K562 (cell line): ENCODE data around the gene DAPK3. TPM values are rescaled to one million over a fixed set of nuclear protein-coding genes. Genes with fewer than 3 reads are reported as not detected.

ENCODE experiments used
- CC2D1A ChIP-seq: fragments of 450-650 bp; IDR thresholded peaks from 2 replicates; pipeline ENCODE4 v1.6.1; 2017; ENCODE audit warnings: mild to moderate bottlenecking
- DDX20 ChIP-seq: fragments of 450-650 bp; IDR thresholded peaks from 2 replicates; pipeline ENCODE4 v1.6.1; 2016; ENCODE audit warnings: missing genetic modification characterization, low read depth, mild to moderate bottlenecking, missing compliant biosample characterization, moderate library complexity
- FOXK2 ChIP-seq, 2 experiments: fragments of 450-650 bp; IDR thresholded peaks in 1 of 2; conservative IDR thresholded peaks in 1 of 2; 2 replicates each; pipeline ENCODE4 v1.6.1; 2016; ENCODE audit warnings: low read depth in 2 of 2, mild to moderate bottlenecking in 1 of 2
- GABPB1 ChIP-seq: sonication (generic); formaldehyde crosslinking; IDR thresholded peaks from 2 replicates; pipeline ENCODE4 v1.8.0; 2022; ENCODE audit warnings: mild to moderate bottlenecking, missing genetic modification reagents
- MAZ ChIP-seq, 2 experiments: fragments of 450-650 bp in 1 of 2; sonication (generic) in 1 of 2; formaldehyde crosslinking; IDR thresholded peaks in 1 of 2; conservative IDR thresholded peaks in 1 of 2; 2 replicates each; pipeline versions ENCODE4 v1.4.0 to v1.5.0; 2020; ENCODE audit warnings: mild to moderate bottlenecking in 1 of 2, missing genetic modification reagents in 1 of 2
- MTA3 ChIP-seq: fragments of 450-650 bp; formaldehyde crosslinking; IDR thresholded peaks from 2 replicates; pipeline ENCODE4 v1.6.1; 2017; ENCODE audit warnings: mild to moderate bottlenecking, borderline replicate concordance
- NR2C2 ChIP-seq, 2 experiments: fragments of 200-800 bp in 1 of 2; sonication (Bioruptor generic) in 1 of 2; sonication (generic) in 1 of 2; formaldehyde crosslinking in 1 of 2; IDR thresholded peaks; 2 replicates each; pipeline versions ENCODE4 v1.6.1 to v1.8.0; 2016 to 2022; ENCODE audit warnings: mild to moderate bottlenecking in 1 of 2, missing compliant biosample characterization in 1 of 2, missing genetic modification characterization in 1 of 2, missing genetic modification reagents in 1 of 2
- PHF8 ChIP-seq: fragments of 200-600 bp; sonication (generic); IDR thresholded peaks from 2 replicates; pipeline ENCODE4 v1.6.1; 2012; ENCODE audit warnings: mixed run types, mild to moderate bottlenecking, inconsistent platforms, low read length, moderate library complexity, borderline replicate concordance
- PRPF4 ChIP-seq: fragments of 200-400 bp; formaldehyde crosslinking; IDR thresholded peaks from one replicate; pipeline ENCODE4 v1.6.1; 2017; ENCODE audit warnings: low read length, low read depth, mild to moderate bottlenecking; ENCODE audit not compliant: insufficient read depth, poor library complexity, severe bottlenecking
- RFX7 ChIP-seq: fragments of 250-450 bp; sonication (Bioruptor Pico); IDR thresholded peaks from 2 replicates; pipeline ENCODE4 v1.5.1; 2021; ENCODE audit warnings: mild to moderate bottlenecking
- SPI1 ChIP-seq: IDR thresholded peaks from 2 replicates; pipeline ENCODE4 v1.6.1; 2011; ENCODE audit warnings: low read depth, low read length, control low read depth, borderline replicate concordance
- YY1 ChIP-seq, 3 experiments: IDR thresholded peaks; 2 replicates each; pipeline ENCODE4 v1.6.1; 2011; ENCODE audit warnings: low read length in 2 of 3, mild to moderate bottlenecking in 2 of 3, moderate library complexity in 2 of 3, borderline replicate concordance in 1 of 3, control low read depth in 1 of 3, low read depth in 1 of 3; ENCODE audit not compliant: insufficient read depth in 3 of 3, insufficient replicate concordance in 2 of 3, control insufficient read depth in 1 of 3, insufficient read length in 1 of 3; ENCODE audit errors: extremely low read depth in 1 of 3
- ZNF12 ChIP-seq: sonication (generic); formaldehyde crosslinking; IDR thresholded peaks from 2 replicates; pipeline ENCODE4 v1.4.0; 2020; ENCODE audit warnings: mild to moderate bottlenecking, missing genetic modification reagents
- polyA plus RNA-seq, 8 experiments: library from polyadenylated mRNA; depleted of rRNA in 4 of 8; stranded (reverse) in 5 of 8; unstranded in 3 of 8; fragments of >200 nt; fragmentation: Nextera tagmentation in 2 of 8; fragmentation: Illumina TruSeq in 1 of 8; extraction: Ambion mirVana in 2 of 8; extraction: Trizol in 1 of 8; gene quantifications; 2 replicates each; pipeline versions ENCODE4 v1.2.1 to v1.2.3, GENCODE V29; 2011 to 2014; ENCODE audit warnings: inconsistent platforms in 1 of 8, missing spikeins in 1 of 8
- total RNA-seq, 7 experiments: library from RNA; depleted of rRNA in 6 of 7; stranded (reverse); fragments of >200 nt in 6 of 7; fragmentation: Illumina TruSeq in 2 of 7; extraction: Trizol in 2 of 7; gene quantifications; 2 replicates each; pipeline versions ENCODE4 v1.2.1 to v1.2.3, GENCODE V29; 2011 to 2021; ENCODE audit warnings: low replicate concordance in 1 of 7
- TF ChIP-seq, protein P1 (sequence below), 3 experiments: fragments of 200-800 bp in 1 of 3; fragments of 250-450 bp in 1 of 3; fragments of 450-650 bp in 1 of 3; sonication (Bioruptor Pico) in 1 of 3; sonication (Bioruptor generic) in 1 of 3; formaldehyde crosslinking in 1 of 3; IDR thresholded peaks; 2 replicates each; pipeline versions ENCODE4 v1.6.1 to v1.8.0; 2016 to 2022; ENCODE audit warnings: mild to moderate bottlenecking in 2 of 3, missing genetic modification characterization in 2 of 3, missing compliant biosample characterization in 1 of 3, moderate library complexity in 1 of 3
- TF ChIP-seq, protein P2 (sequence below), 2 experiments: fragments of 450-650 bp in 1 of 2; sonication (generic) in 1 of 2; formaldehyde crosslinking in 1 of 2; IDR thresholded peaks in 1 of 2; conservative IDR thresholded peaks in 1 of 2; 2 replicates each; pipeline versions ENCODE4 v1.6.1 to v1.8.1; 2016 to 2023; ENCODE audit warnings: mild to moderate bottlenecking in 2 of 2, moderate library complexity in 2 of 2, inconsistent platforms in 1 of 2, missing genetic modification reagents in 1 of 2
- TF ChIP-seq, protein P3 (sequence below): fragments of 200-800 bp; sonication (Bioruptor generic); IDR thresholded peaks from 2 replicates; pipeline ENCODE4 v1.6.1; 2017; ENCODE audit warnings: missing genetic modification characterization, missing compliant biosample characterization

DAPK3 gene
- total and polyA plus RNA-seq, 9 of the 15 experiments (the other 6 are each of a cell fraction or from before 2014, with no cell fraction given) = 0.14 to 63.4 (median 25.0) TPM

GRCh38 chr19:3950871-3951861 is 19.7 kb downstream of the DAPK3 start (continued):
- TF ChIP-seq, protein P1, sequence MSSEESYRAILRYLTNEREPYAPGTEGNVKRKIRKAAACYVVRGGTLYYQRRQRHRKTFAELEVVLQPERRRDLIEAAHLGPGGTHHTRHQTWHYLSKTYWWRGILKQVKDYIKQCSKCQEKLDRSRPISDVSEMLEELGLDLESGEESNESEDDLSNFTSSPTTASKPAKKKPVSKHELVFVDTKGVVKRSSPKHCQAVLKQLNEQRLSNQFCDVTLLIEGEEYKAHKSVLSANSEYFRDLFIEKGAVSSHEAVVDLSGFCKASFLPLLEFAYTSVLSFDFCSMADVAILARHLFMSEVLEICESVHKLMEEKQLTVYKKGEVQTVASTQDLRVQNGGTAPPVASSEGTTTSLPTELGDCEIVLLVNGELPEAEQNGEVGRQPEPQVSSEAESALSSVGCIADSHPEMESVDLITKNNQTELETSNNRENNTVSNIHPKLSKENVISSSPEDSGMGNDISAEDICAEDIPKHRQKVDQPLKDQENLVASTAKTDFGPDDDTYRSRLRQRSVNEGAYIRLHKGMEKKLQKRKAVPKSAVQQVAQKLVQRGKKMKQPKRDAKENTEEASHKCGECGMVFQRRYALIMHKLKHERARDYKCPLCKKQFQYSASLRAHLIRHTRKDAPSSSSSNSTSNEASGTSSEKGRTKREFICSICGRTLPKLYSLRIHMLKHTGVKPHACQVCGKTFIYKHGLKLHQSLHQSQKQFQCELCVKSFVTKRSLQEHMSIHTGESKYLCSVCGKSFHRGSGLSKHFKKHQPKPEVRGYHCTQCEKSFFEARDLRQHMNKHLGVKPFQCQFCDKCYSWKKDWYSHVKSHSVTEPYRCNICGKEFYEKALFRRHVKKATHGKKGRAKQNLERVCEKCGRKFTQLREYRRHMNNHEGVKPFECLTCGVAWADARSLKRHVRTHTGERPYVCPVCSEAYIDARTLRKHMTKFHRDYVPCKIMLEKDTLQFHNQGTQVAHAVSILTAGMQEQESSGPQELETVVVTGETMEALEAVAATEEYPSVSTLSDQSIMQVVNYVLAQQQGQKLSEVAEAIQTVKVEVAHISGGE (CRISPR knock-in tag; IDR thresholded peaks at IDR 0.05) = peak in 1 of 3 experiments; percentile 72; a peak in 1 of 6 replicates
- peak; percentile 40; the same call in 1 of the 2 replicates for TF ChIP-seq CC2D1A
- TF ChIP-seq GABPB1 (CRISPR knock-in tag) = peak; percentile 70
- TF ChIP-seq RFX7 (CRISPR knock-in tag) = no peak
- no peak; the same call in 1 of the 2 replicates for TF ChIP-seq MTA3
- TF ChIP-seq DDX20 (tag) = no peak
- TF ChIP-seq ZNF12 (CRISPR knock-in tag) = no peak
- TF ChIP-seq, protein P2, sequence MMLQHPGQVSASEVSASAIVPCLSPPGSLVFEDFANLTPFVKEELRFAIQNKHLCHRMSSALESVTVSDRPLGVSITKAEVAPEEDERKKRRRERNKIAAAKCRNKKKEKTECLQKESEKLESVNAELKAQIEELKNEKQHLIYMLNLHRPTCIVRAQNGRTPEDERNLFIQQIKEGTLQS (IDR thresholded peaks at IDR 0.05) = no peak
- TF ChIP-seq, protein P2 (CRISPR knock-in tag; conservative IDR thresholded peaks at IDR 0.05) = no peak
- TF ChIP-seq FOXK2 (conservative IDR thresholded peaks at IDR 0.05 in 1 of 2, IDR thresholded peaks at IDR 0.05 in 1 of 2; ENCODE audit: low read depth in 2 of 2) = no peak
- TF ChIP-seq SPI1 = no peak
- TF ChIP-seq, protein P3, sequence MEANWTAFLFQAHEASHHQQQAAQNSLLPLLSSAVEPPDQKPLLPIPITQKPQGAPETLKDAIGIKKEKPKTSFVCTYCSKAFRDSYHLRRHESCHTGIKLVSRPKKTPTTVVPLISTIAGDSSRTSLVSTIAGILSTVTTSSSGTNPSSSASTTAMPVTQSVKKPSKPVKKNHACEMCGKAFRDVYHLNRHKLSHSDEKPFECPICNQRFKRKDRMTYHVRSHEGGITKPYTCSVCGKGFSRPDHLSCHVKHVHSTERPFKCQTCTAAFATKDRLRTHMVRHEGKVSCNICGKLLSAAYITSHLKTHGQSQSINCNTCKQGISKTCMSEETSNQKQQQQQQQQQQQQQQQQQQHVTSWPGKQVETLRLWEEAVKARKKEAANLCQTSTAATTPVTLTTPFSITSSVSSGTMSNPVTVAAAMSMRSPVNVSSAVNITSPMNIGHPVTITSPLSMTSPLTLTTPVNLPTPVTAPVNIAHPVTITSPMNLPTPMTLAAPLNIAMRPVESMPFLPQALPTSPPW (CRISPR knock-in tag) = peak; percentile 72; the same call in 1 of the 2 replicates
- peak; percentile 41; the same call in 1 of the 2 replicates for TF ChIP-seq PHF8
- peak in 2 of 3 experiments; percentile 36 to 80 for TF ChIP-seq YY1 (IDR thresholded peaks at IDR 0.05; ENCODE audit: borderline replicate concordance in 1 of 3, control insufficient read depth in 1 of 3, extremely low read depth in 1 of 3, insufficient read depth in 3 of 3, insufficient read length in 1 of 3, insufficient replicate concordance in 2 of 3, low read depth in 1 of 3, low read length in 2 of 3)
- TF ChIP-seq MAZ (CRISPR knock-in tag; conservative IDR thresholded peaks at IDR 0.05 in 1 of 2, IDR thresholded peaks at IDR 0.05 in 1 of 2) = peak; percentile 13 to 49; a peak in 3 of 4 replicates
- TF ChIP-seq NR2C2 (CRISPR knock-in tag; IDR thresholded peaks at IDR 0.05) = 0 out of 2 replicates have a peak, but pooled peaks have one; percentile 50
- no peak for TF ChIP-seq NR2C2 (tag; IDR thresholded peaks at IDR 0.05)
- TF ChIP-seq PRPF4 = no peak
